H9 (cell line): Measurements from ENCODE around the gene RYR3. TPM values are rescaled to one million over a fixed set of nuclear protein-coding genes. Genes with fewer than 3 reads are reported as not detected.

Experiments
- DNase-seq: peaks from one replicate; pipeline ENCODE4 v3.0.0-alpha.2; 2017
- H2AFZ ChIP-seq: one replicate; pipeline ENCODE4 v1.6.1; 2013; ENCODE audit warnings: mild to moderate bottlenecking, low read length, control low read depth, moderate library complexity
- H2AK5ac ChIP-seq: 2 replicates; pipeline ENCODE4 v1.6.1; 2013; ENCODE audit warnings: low read length, control low read depth, mixed read lengths; ENCODE audit not compliant: insufficient read length
- H2BK120ac ChIP-seq: one replicate; pipeline ENCODE4 v1.6.1; 2013; ENCODE audit warnings: low read depth, mild to moderate bottlenecking, low read length, control low read depth, inconsistent platforms; ENCODE audit not compliant: poor library complexity, severe bottlenecking
- H2BK12ac ChIP-seq: 2 replicates; pipeline ENCODE4 v1.6.1; 2013; ENCODE audit warnings: low read length, control low read depth, mixed read lengths, low read depth; ENCODE audit not compliant: insufficient read length
- H2BK15ac ChIP-seq: 2 replicates; pipeline ENCODE4 v1.6.1; 2013; ENCODE audit warnings: low read depth, low read length, control low read depth
- H2BK20ac ChIP-seq: one replicate; pipeline ENCODE4 v1.6.1; 2013; ENCODE audit warnings: low read depth, mild to moderate bottlenecking, low read length, control low read depth, inconsistent platforms; ENCODE audit not compliant: poor library complexity, severe bottlenecking
- H2BK5ac ChIP-seq: 2 replicates; pipeline ENCODE4 v1.6.1; 2013; ENCODE audit warnings: low read length, control low read depth, mixed read lengths; ENCODE audit not compliant: insufficient read length
- H3K14ac ChIP-seq: 2 replicates; pipeline ENCODE4 v1.6.1; 2013; ENCODE audit warnings: low read length, control low read depth; ENCODE audit not compliant: insufficient read depth
- H3K18ac ChIP-seq: 2 replicates; pipeline ENCODE4 v1.6.1; 2013; ENCODE audit warnings: low read depth, mild to moderate bottlenecking, mixed read lengths, low read length, control low read depth; ENCODE audit not compliant: insufficient read length
- H3K23ac ChIP-seq: 2 replicates; pipeline ENCODE4 v1.6.1; 2013; ENCODE audit warnings: low read length, control low read depth, mixed read lengths, low read depth; ENCODE audit not compliant: insufficient read length
- H3K23me2 ChIP-seq: 2 replicates; pipeline ENCODE4 v1.6.1; 2013; ENCODE audit warnings: low read depth, mild to moderate bottlenecking, mixed read lengths, low read length, control low read depth; ENCODE audit not compliant: insufficient read length, poor library complexity, severe bottlenecking
- H3K27ac ChIP-seq: 2 replicates; pipeline ENCODE4 v1.5.1; 2013; ENCODE audit warnings: low read length, control low read depth, mixed read lengths, low read depth; ENCODE audit not compliant: insufficient read length
- H3K27me3 ChIP-seq: 2 replicates; pipeline ENCODE4 v1.6.1; 2013; ENCODE audit warnings: low read length, control low read depth, inconsistent platforms; ENCODE audit not compliant: insufficient read depth
- H3K4ac ChIP-seq: 2 replicates; pipeline ENCODE4 v1.6.1; 2013; ENCODE audit warnings: low read depth, mild to moderate bottlenecking, control low read depth, inconsistent platforms, low read length, moderate library complexity
- H3K4me1 ChIP-seq: 2 replicates; pipeline ENCODE4 v1.6.1; 2013; ENCODE audit warnings: low read length, control low read depth, inconsistent platforms; ENCODE audit not compliant: insufficient read depth
- H3K4me2 ChIP-seq: 2 replicates; pipeline ENCODE4 v1.6.1; 2013; ENCODE audit warnings: low read length, control low read depth, mixed read lengths; ENCODE audit not compliant: insufficient read length, insufficient read depth
- H3K56ac ChIP-seq: 2 replicates; pipeline ENCODE4 v1.6.1; 2013; ENCODE audit warnings: low read depth, mild to moderate bottlenecking, mixed read lengths, low read length, control low read depth; ENCODE audit not compliant: insufficient read length
- H3K79me1 ChIP-seq: 2 replicates; pipeline ENCODE4 v1.6.1; 2013; ENCODE audit warnings: low read depth, mild to moderate bottlenecking, moderate library complexity, low read length, control low read depth, inconsistent platforms; ENCODE audit not compliant: insufficient read depth, poor library complexity, severe bottlenecking
- H3K79me2 ChIP-seq: 2 replicates; pipeline ENCODE4 v1.6.1; 2013; ENCODE audit warnings: low read length, control low read depth, inconsistent platforms; ENCODE audit not compliant: insufficient read depth
- H3K9ac ChIP-seq: 2 replicates; pipeline ENCODE4 v1.6.1; 2013; ENCODE audit warnings: low read length, control low read depth, mixed read lengths; ENCODE audit not compliant: insufficient read length; ENCODE audit errors: extremely low read depth
- H3K9me3 ChIP-seq: one replicate; pipeline ENCODE4 v1.6.1; 2013; ENCODE audit warnings: low read depth, low read length, inconsistent platforms; ENCODE audit not compliant: control insufficient read depth
- H3T11ph ChIP-seq: one replicate; pipeline ENCODE4 v1.6.1; 2013; ENCODE audit warnings: mild to moderate bottlenecking, low read length, control low read depth, inconsistent platforms
- H4K20me1 ChIP-seq: one replicate; pipeline ENCODE4 v1.6.1; 2013; ENCODE audit not compliant: control insufficient read depth, insufficient read length, insufficient read depth
- H4K5ac ChIP-seq: 2 replicates; pipeline ENCODE4 v1.6.1; 2013; ENCODE audit warnings: low read depth, mild to moderate bottlenecking, mixed read lengths, low read length, control low read depth; ENCODE audit not compliant: insufficient read length
- H4K8ac ChIP-seq: replicated peaks from 2 replicates; pipeline ENCODE4 v1.6.1; 2013; ENCODE audit warnings: low read length, control low read depth, mixed read lengths, low read depth; ENCODE audit not compliant: insufficient read length
- H4K91ac ChIP-seq: 2 replicates; pipeline ENCODE4 v1.6.1; 2013; ENCODE audit warnings: low read depth, mild to moderate bottlenecking, moderate library complexity, mixed read lengths, low read length, control low read depth; ENCODE audit not compliant: insufficient read length
- H3K27ac Mint-ChIP-seq, 3 experiments: 2 replicates in 2 of 3; 3 replicates in 1 of 3; pipeline ENCODE4 v1.8.0; 2020 to 2021; ENCODE audit warnings: mixed read lengths in 3 of 3, mild to moderate bottlenecking in 1 of 3, moderate library complexity in 1 of 3
- H3K27me3 Mint-ChIP-seq: 2 replicates; pipeline ENCODE4 v1.8.0; 2021; ENCODE audit warnings: low read depth, mild to moderate bottlenecking, moderate library complexity, mixed read lengths
- H3K36me3 Mint-ChIP-seq, 3 experiments: 2 replicates in 2 of 3; 3 replicates in 1 of 3; pipeline ENCODE4 v1.8.0; 2020 to 2021; ENCODE audit warnings: low read depth in 3 of 3, mixed read lengths in 3 of 3; ENCODE audit not compliant: insufficient read depth in 1 of 3
- H3K4me1 Mint-ChIP-seq, 2 experiments: 2 replicates each; pipeline ENCODE4 v1.8.0; 2020; ENCODE audit warnings: mixed read lengths in 2 of 2
- H3K4me3 Mint-ChIP-seq, 2 experiments: 2 replicates in 1 of 2; 3 replicates in 1 of 2; pipeline ENCODE4 v1.8.0; 2020 to 2021; ENCODE audit warnings: mild to moderate bottlenecking in 2 of 2, mixed read lengths in 2 of 2, moderate library complexity in 1 of 2
- H3K9me3 Mint-ChIP-seq, 2 experiments: 2 replicates in 1 of 2; 3 replicates in 1 of 2; pipeline ENCODE4 v1.8.0; 2020; ENCODE audit warnings: mild to moderate bottlenecking in 2 of 2, mixed read lengths in 2 of 2, moderate library complexity in 1 of 2
- WGBS: extraction: QIAGEN DNeasy Blood & Tissue Kit; methylation state at CpG from one replicate; pipeline ENCODE4 v1.1.7; 2013; ENCODE audit warnings: missing lambda C conversion rate, low lambda C conversion rate, mixed read lengths; ENCODE audit not compliant: insufficient read length; ENCODE audit errors: extremely low coverage; 5-methylcytosine and 5-hydroxymethylcytosine counted together
- total RNA-seq: library from RNA; stranded (reverse); gene quantifications from 2 replicates; pipeline ENCODE4 v1.2.1, GENCODE V29; 2021
- TF ChIP-seq, protein P1 (sequence below): fragments of 200-600 bp; sonication (generic); conservative IDR thresholded peaks from 3 replicates; pipeline ENCODE4 v1.8.0; 2021; ENCODE audit warnings: antibody characterized with exemption, mild to moderate bottlenecking

Gene RYR3
- total RNA-seq, 1 experiment from 2014 or later, result 0.85 TPM

DNA sequence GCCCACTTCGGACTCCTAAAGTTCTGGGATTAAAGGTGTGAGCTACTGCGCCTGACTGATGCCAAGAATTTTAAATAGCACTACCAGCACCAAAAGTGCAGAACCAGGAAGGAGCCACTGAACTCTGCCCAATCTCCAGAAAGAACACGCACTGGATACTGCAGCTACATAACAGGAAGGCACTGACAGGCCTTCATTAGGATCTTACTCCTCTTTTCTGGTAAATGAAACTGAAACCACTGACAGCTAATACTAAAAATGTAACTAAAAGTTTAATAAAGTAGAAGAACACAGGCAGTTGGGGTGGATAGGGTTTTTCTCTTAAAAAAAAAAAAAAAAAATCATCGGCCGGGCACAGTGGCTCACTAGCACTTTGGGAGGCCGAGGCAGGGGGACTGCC lies 583.4 kb downstream of the RYR3 start:
- H3K79me2 ChIP-seq, result no peaks in the 10 kb centered on the region
- no peak overlapping the region for H3K14ac ChIP-seq
- H3K4me2 ChIP-seq, result no peak overlapping the region
- no peak overlapping the region for H2BK20ac ChIP-seq
- no peak for DNase-seq
- no peak overlapping the region for H3K56ac ChIP-seq
- no CpG with 5 or more reads among the region's 6 CpGs for WGBS
- H3K4ac ChIP-seq, result no peak overlapping the region
- peaks cover 4% of the 10 kb centered on the region; the same call in 1 of the 2 replicates for H3K4me1 ChIP-seq
- H2BK5ac ChIP-seq, result no peak overlapping the region
- Mint-ChIP-seq H3K27me3 (no peaks in the 10 kb centered on the region), H3K9me3 (no peaks in the 10 kb centered on the region; a peak in 1 of 5 replicates), H3K4me3 (no peak overlapping the region), H3K36me3 (no peaks in the 10 kb centered on the region; a peak in 1 of 7 replicates), H3K4me1 (peaks cover 0 to 2% of the 10 kb centered on the region in 2 experiments; a peak in 1 of 4 replicates), H3K27ac (peak overlapping the region in 1 of 3 experiments; percentile 13; a peak in 1 of 7 replicates)
- no peak overlapping the region for H2BK15ac ChIP-seq
- H3K9ac ChIP-seq, result no peak overlapping the region
- H3K18ac ChIP-seq, result no peak overlapping the region
- no peak overlapping the region for H2AK5ac ChIP-seq
- no peak overlapping the region for H2BK12ac ChIP-seq
- H4K20me1 ChIP-seq, result no peaks in the 10 kb centered on the region
- H3T11ph ChIP-seq, result no peak overlapping the region
- H4K91ac ChIP-seq, result no peak overlapping the region
- H3K23ac ChIP-seq, result no peak overlapping the region
- H3K27ac ChIP-seq, result no peak overlapping the region
- no peak overlapping the region for H2AFZ ChIP-seq
- H4K8ac ChIP-seq, result no peak overlapping the region
- no peaks in the 10 kb centered on the region for H3K23me2 ChIP-seq
- H3K9me3 ChIP-seq, result no peaks in the 10 kb centered on the region
- no peak overlapping the region for H2BK120ac ChIP-seq
- H3K79me1 ChIP-seq, result no peaks in the 10 kb centered on the region
- H3K27me3 ChIP-seq, result no peaks in the 10 kb centered on the region
- TF ChIP-seq, protein P1, sequence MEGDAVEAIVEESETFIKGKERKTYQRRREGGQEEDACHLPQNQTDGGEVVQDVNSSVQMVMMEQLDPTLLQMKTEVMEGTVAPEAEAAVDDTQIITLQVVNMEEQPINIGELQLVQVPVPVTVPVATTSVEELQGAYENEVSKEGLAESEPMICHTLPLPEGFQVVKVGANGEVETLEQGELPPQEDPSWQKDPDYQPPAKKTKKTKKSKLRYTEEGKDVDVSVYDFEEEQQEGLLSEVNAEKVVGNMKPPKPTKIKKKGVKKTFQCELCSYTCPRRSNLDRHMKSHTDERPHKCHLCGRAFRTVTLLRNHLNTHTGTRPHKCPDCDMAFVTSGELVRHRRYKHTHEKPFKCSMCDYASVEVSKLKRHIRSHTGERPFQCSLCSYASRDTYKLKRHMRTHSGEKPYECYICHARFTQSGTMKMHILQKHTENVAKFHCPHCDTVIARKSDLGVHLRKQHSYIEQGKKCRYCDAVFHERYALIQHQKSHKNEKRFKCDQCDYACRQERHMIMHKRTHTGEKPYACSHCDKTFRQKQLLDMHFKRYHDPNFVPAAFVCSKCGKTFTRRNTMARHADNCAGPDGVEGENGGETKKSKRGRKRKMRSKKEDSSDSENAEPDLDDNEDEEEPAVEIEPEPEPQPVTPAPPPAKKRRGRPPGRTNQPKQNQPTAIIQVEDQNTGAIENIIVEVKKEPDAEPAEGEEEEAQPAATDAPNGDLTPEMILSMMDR, result no peak
- no peak overlapping the region for H4K5ac ChIP-seq
